Measurements from ENCODE around the gene B3GAT3. TPM values are rescaled to one million over a fixed set of nuclear protein-coding genes. Genes with fewer than 3 reads are reported as not detected.

The B3GAT3 gene
- total RNA-seq, 2 donors from 2014 or later, result 57.0 to 75.3 TPM

- Histone ChIP-seq H3K9me3 (no peaks in the 10 kb centered on the region), H3K27ac (peak overlapping the region; percentile 97 to 98), H3K4me3 (peak overlapping the region in 1 of 2 donors; percentile 75), H3K27me3 (replicated peaks; ENCODE audit: insufficient read depth) (no peaks in the 10 kb centered on the region), H3K36me3 (no peaks in the 10 kb centered on the region), H3K4me1 (replicated peaks) (peaks cover 3% of the 10 kb centered on the region)
- 46% methylated on average over 7 of the region's 15 CpGs for WGBS
- intact Hi-C loops (cut with DNase I), result loop anchor here (5.0 kb wide), 1 partner anchor 66 kb away; the partner anchor contains the start of gene AHNAK
- no peak for TF ChIP-seq POLR2AphosphoS5 (IDR thresholded peaks at IDR 0.05)
- TF ChIP-seq, protein P1, sequence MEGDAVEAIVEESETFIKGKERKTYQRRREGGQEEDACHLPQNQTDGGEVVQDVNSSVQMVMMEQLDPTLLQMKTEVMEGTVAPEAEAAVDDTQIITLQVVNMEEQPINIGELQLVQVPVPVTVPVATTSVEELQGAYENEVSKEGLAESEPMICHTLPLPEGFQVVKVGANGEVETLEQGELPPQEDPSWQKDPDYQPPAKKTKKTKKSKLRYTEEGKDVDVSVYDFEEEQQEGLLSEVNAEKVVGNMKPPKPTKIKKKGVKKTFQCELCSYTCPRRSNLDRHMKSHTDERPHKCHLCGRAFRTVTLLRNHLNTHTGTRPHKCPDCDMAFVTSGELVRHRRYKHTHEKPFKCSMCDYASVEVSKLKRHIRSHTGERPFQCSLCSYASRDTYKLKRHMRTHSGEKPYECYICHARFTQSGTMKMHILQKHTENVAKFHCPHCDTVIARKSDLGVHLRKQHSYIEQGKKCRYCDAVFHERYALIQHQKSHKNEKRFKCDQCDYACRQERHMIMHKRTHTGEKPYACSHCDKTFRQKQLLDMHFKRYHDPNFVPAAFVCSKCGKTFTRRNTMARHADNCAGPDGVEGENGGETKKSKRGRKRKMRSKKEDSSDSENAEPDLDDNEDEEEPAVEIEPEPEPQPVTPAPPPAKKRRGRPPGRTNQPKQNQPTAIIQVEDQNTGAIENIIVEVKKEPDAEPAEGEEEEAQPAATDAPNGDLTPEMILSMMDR (IDR thresholded peaks at IDR 0.05), result no peak
- no peak for TF ChIP-seq POLR2A (IDR thresholded peaks at IDR 0.05)
- no peak for DNase-seq (ENCODE audit: low spot score)
Observed at GRCh38 chr11:62613291-62613778, 8.5 kb downstream of the B3GAT3 start.

- intact Hi-C loops (cut with DNase I), result loop anchor here (5.0 kb wide), 1 partner anchor 65 kb away; the partner anchor contains the start of gene AHNAK
- TF ChIP-seq POLR2A (IDR thresholded peaks at IDR 0.05) (peak; percentile 7), POLR2AphosphoS5 (IDR thresholded peaks at IDR 0.05) (peak; percentile 56)
- TF ChIP-seq, protein P1 (IDR thresholded peaks at IDR 0.05), result peak; percentile 90 to 97 (median 92)
- H3K27ac ChIP-seq, result peak within 1 kb of the TSS; percentile 97 to 98
- H3K4me1 ChIP-seq (replicated peaks), result peaks cover 3% of the 10 kb centered on the region
- H3K9me3 ChIP-seq, result no peaks in the 10 kb centered on the region
- peak within 1 kb of the TSS; percentile 75 for H3K4me3 ChIP-seq
- DNase-seq (ENCODE audit: low spot score), result peak; percentile 76
- no peaks in the 10 kb centered on the region for H3K36me3 ChIP-seq
- no peaks in the 10 kb centered on the region for H3K27me3 ChIP-seq (replicated peaks; ENCODE audit: insufficient read depth)
- WGBS, result 3% methylated on average over 29 of the region's 91 CpGs
Observed at GRCh38 chr11:62612366-62613290, 9.2 kb downstream of the B3GAT3 start, which contains the start of the genes EML3 and ROM1. Gene EML3, minus strand, starts transcription at chr11:62612775. Its CDS starts 318 bp downstream, at chr11:62612457. Gene ROM1, plus strand, starts transcription at chr11:62613257. Its CDS starts 25 bp downstream, at chr11:62613282.

GRCh38 chr11:62611705-62612365 is 10.0 kb downstream of the B3GAT3 start:
- TF ChIP-seq, protein P1 (IDR thresholded peaks at IDR 0.05), result peak in 1 of 4 experiments; percentile 8
- TF ChIP-seq POLR2AphosphoS5 (IDR thresholded peaks at IDR 0.05), result no peak
- Histone ChIP-seq H3K36me3 (no peaks in the 10 kb centered on the region), H3K4me3 (peak overlapping the region; percentile 75), H3K27me3 (replicated peaks; ENCODE audit: insufficient read depth) (no peaks in the 10 kb centered on the region), H3K27ac (peak overlapping the region; percentile 97 to 98), H3K4me1 (replicated peaks) (peaks cover 3% of the 10 kb centered on the region), H3K9me3 (no peaks in the 10 kb centered on the region)
- 1% methylated on average over 30 of the region's 34 CpGs for WGBS
- no peak for DNase-seq (ENCODE audit: low spot score)
- intact Hi-C loops (cut with DNase I), result loop anchor here (5.0 kb wide), 1 partner anchor 65 kb away; the partner anchor contains the start of gene AHNAK

- intact Hi-C loops (cut with DNase I), result loop anchor here (5.0 kb wide), 1 partner anchor 64 kb away; the partner anchor contains the start of gene AHNAK
- Histone ChIP-seq H3K27me3 (replicated peaks; ENCODE audit: insufficient read depth) (no peaks in the 10 kb centered on the region), H3K27ac (peak overlapping the region; percentile 97 to 98), H3K36me3 (no peaks in the 10 kb centered on the region), H3K4me3 (peak overlapping the region; percentile 75), H3K4me1 (replicated peaks) (peaks cover 3% of the 10 kb centered on the region), H3K9me3 (no peaks in the 10 kb centered on the region)
- DNase-seq (ENCODE audit: low spot score), result no peak
- WGBS, result 70% methylated on average over 28 of the region's 28 CpGs
- no peak for TF ChIP-seq POLR2AphosphoS5 (IDR thresholded peaks at IDR 0.05)
- no peak for TF ChIP-seq POLR2A (IDR thresholded peaks at IDR 0.05)
- TF ChIP-seq, protein P1 (IDR thresholded peaks at IDR 0.05), result no peak
Observed at GRCh38 chr11:62610814-62611704, 10.7 kb downstream of the B3GAT3 start.

Measured in prostate gland (tissue), 2 donors.